Activated CD4-positive, alpha-beta memory T cell treated with anti-CD3 and anti-CD28 coated beads for 36 hours (primary cell): ENCODE data around the gene DBI. TPM values are rescaled to one million over a fixed set of nuclear protein-coding genes. Genes with fewer than 3 reads are reported as not detected.
"Not testable (repeated sequence)": the region's sequence is repeated elsewhere in the genome, so short reads cannot be mapped to it uniquely, and the experiment has no call there.

Source experiments
- CTCF ChIA-PET: fragments of 350-600 bp; sonication (Branson Sonifier 250); formaldehyde crosslinking; loops from one replicate; lab custom pipeline; 2021; ENCODE audit warnings: antibody characterized with exemption, inconsistent platforms; lab: Charles Lee
- POLR2A ChIA-PET: fragments of 350-600 bp; sonication (Branson Sonifier 250); formaldehyde crosslinking; loops from one replicate; lab custom pipeline; 2021; ENCODE audit warnings: antibody characterized with exemption; lab: Charles Lee
- DNase-seq: peaks from one replicate; pipeline ENCODE4 v3.0.0-alpha.2; 2020
- H3K27ac Mint-ChIP-seq: one replicate; pipeline ENCODE4 v1.8.0; 2021; ENCODE audit warnings: mixed read lengths
- H3K27me3 Mint-ChIP-seq: one replicate; pipeline ENCODE4 v1.8.0; 2021; ENCODE audit warnings: mixed read lengths
- H3K36me3 Mint-ChIP-seq: one replicate; pipeline ENCODE4 v1.8.0; 2021; ENCODE audit warnings: mixed read lengths
- H3K4me1 Mint-ChIP-seq: one replicate; pipeline ENCODE4 v1.8.0; 2021; ENCODE audit warnings: low read depth, mixed read lengths
- H3K4me3 Mint-ChIP-seq: one replicate; pipeline ENCODE4 v1.8.0; 2021; ENCODE audit warnings: mild to moderate bottlenecking, mixed read lengths
- H3K9me3 Mint-ChIP-seq: one replicate; pipeline ENCODE4 v1.8.0; 2021; ENCODE audit warnings: mixed read lengths
- intact Hi-C: fragments of 100-400 bp; cut with micrococcal nuclease; formaldehyde crosslinking; loops from one replicate; pipeline ENCODE4 v1.15.1; 2023
- total RNA-seq, 2 experiments: library from RNA; stranded (reverse); gene quantifications; one replicate each; pipeline ENCODE4 v1.2.3, GENCODE V29; 2021

Gene DBI
- total RNA-seq, 2 experiments from 2014 or later, result 149 to 150 TPM

DNA sequence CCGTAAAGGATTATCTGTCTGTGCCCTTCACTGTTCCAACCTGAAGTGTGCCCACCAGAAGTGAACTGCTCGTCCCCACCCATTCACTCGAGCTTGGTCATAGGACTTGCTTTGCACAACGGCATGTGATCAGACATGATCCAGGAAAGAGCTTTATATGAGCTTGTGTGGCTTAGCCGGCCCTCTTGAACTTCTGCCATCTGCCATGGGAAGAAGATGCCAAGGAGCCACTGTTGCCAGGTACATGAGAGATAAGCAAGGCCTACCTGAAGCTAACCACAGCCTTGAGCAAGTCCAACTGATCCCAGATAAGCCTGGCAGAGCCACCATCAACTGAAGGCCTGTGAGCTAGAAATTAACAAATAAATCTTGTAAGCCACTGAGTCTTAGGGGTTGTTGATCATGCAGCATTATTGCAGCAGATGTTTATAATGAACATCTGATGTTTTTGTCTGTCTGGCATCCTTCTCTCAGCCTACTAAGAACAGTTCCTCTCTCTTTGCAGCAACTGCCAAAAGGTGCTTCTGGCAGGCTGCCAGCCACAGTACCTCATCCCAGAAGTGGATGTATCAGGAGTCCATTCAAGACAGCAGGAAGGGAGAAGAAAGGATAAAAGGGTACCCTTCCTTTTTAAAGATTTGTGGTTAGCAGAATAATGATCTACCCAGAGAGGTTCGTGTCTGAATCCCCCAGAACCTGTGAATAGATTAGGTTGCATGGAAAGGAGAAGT lies 16.8 kb downstream of the DBI start:
- POLR2A ChIA-PET, result no interaction called here

GRCh38 chr2:119384971-119385370 lies 18.2 kb downstream of the DBI start:
- Mint-ChIP-seq H3K4me3 (no peak overlapping the region), H3K27me3 (peaks cover 21% of the 10 kb centered on the region), H3K4me1 (peaks cover 6% of the 10 kb centered on the region), H3K27ac (no peak overlapping the region), H3K9me3 (no peaks in the 10 kb centered on the region), H3K36me3 (no peaks in the 10 kb centered on the region)
- POLR2A ChIA-PET, result no interaction called here
- DNase-seq, result no peak
- intact Hi-C loops, result no loop called here
- CTCF ChIA-PET, result no interaction called here

More for the DNA sequence above, 16.8 kb downstream of the DBI start:
- peaks cover 6% of the 10 kb centered on the region for H3K4me1 Mint-ChIP-seq
- H3K27me3 Mint-ChIP-seq, result peaks cover 21% of the 10 kb centered on the region
- no peak overlapping the region for H3K4me3 Mint-ChIP-seq
- CTCF ChIA-PET, result no interaction called here
- no peak for DNase-seq
- H3K36me3 Mint-ChIP-seq, result no peaks in the 10 kb centered on the region
- H3K27ac Mint-ChIP-seq, result no peak overlapping the region
- intact Hi-C loops, result no loop called here
- H3K9me3 Mint-ChIP-seq, result no peaks in the 10 kb centered on the region

- Mint-ChIP-seq H3K4me3 (no peak overlapping the region), H3K36me3 (no peaks in the 10 kb centered on the region), H3K27me3 (peaks cover 21% of the 10 kb centered on the region), H3K27ac (no peak overlapping the region), H3K9me3 (no peaks in the 10 kb centered on the region), H3K4me1 (peaks cover 6% of the 10 kb centered on the region)
- ChIA-PET POLR2A (no interaction called here), CTCF (no interaction called here)
- intact Hi-C loops, result no loop called here
- no peak for DNase-seq
Measured at GRCh38 chr2:119385466-119385865, 18.7 kb downstream of the DBI start.

- Mint-ChIP-seq H3K4me1 (peaks cover 6% of the 10 kb centered on the region), H3K36me3 (no peaks in the 10 kb centered on the region), H3K4me3 (no peak overlapping the region), H3K27ac (no peak overlapping the region), H3K27me3 (peaks cover 19% of the 10 kb centered on the region), H3K9me3 (no peaks in the 10 kb centered on the region)
- intact Hi-C loops, result no loop called here
- ChIA-PET POLR2A (interaction anchor here (1.3 kb wide), 1 partner anchor 21 kb away, joined by 7 read pairs; the partner anchor contains the start of genes C2orf76 and DBI), CTCF (interaction anchor here (1.0 kb wide), 1 partner anchor 505 kb away, joined by 3 read pairs; no protein-coding TSS in a partner anchor)
- DNase-seq, result peak; percentile 69
Measured at GRCh38 chr2:119387381-119388129, 20.8 kb downstream of the DBI start.

GRCh38 chr2:119389615-119390306 lies 23.0 kb downstream of the DBI start:
- ChIA-PET POLR2A (no interaction called here), CTCF (no interaction called here)
- DNase-seq, result no peak
- Mint-ChIP-seq H3K4me3 (no peak overlapping the region), H3K36me3 (no peaks in the 10 kb centered on the region), H3K27me3 (peaks cover 10% of the 10 kb centered on the region), H3K9me3 (no peaks in the 10 kb centered on the region), H3K27ac (no peak overlapping the region), H3K4me1 (peaks cover 6% of the 10 kb centered on the region)
- intact Hi-C loops, result no loop called here

- intact Hi-C loops, result no loop called here
- Mint-ChIP-seq H3K27me3 (no peaks in the 10 kb centered on the region), H3K36me3 (no peaks in the 10 kb centered on the region), H3K9me3 (no peaks in the 10 kb centered on the region), H3K4me3 (no peak overlapping the region), H3K4me1 (no peaks in the 10 kb centered on the region), H3K27ac (no peak overlapping the region)
- DNase-seq, result no peak
- ChIA-PET CTCF (no interaction called here), POLR2A (no interaction called here)
Measured at GRCh38 chr2:119393971-119394748, 27.4 kb downstream of the DBI start.

DNA sequence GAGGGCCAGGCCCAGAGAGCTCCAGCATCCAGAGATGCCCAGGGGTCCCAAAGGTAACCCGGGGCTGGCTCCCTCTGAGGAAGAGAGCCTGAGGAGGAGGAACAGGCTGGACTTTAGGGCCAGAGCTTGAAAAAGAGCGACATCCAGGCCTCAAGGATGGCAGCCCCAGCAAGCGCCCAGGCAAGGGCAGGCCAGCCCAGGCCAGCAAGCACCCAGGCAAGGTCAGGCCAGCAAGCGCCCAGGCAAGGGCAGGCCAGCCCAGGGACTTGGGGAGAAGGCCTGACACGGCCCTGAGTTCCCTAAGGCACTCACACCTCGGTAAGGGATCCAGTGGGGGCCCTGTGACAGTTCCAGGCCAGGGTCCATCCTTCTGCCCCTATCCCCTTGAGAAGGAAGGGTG lies 30.4 kb downstream of the DBI start:
- intact Hi-C loops, result no loop called here
- no peak overlapping the region for H3K4me3 Mint-ChIP-seq
- H3K36me3 Mint-ChIP-seq, result no peaks in the 10 kb centered on the region
- H3K27me3 Mint-ChIP-seq, result no peaks in the 10 kb centered on the region
- H3K27ac Mint-ChIP-seq, result no peak overlapping the region
- H3K9me3 Mint-ChIP-seq, result no peaks in the 10 kb centered on the region
- no peaks in the 10 kb centered on the region for H3K4me1 Mint-ChIP-seq
- CTCF ChIA-PET, result no interaction called here
- POLR2A ChIA-PET, result no interaction called here
- DNase-seq, result no peak

- Mint-ChIP-seq H3K27me3 (peaks cover 3% of the 10 kb centered on the region), H3K36me3 (no peaks in the 10 kb centered on the region), H3K4me1 (no peaks in the 10 kb centered on the region), H3K9me3 (peaks cover 3% of the 10 kb centered on the region), H3K27ac (no peak overlapping the region), H3K4me3 (no peak overlapping the region)
- intact Hi-C loops, result no loop called here
- CTCF ChIA-PET, result no interaction called here
- POLR2A ChIA-PET, result no interaction called here
- DNase-seq, result no peak
Measured at GRCh38 chr2:119402106-119402505, 35.3 kb downstream of the DBI start.

DNA sequence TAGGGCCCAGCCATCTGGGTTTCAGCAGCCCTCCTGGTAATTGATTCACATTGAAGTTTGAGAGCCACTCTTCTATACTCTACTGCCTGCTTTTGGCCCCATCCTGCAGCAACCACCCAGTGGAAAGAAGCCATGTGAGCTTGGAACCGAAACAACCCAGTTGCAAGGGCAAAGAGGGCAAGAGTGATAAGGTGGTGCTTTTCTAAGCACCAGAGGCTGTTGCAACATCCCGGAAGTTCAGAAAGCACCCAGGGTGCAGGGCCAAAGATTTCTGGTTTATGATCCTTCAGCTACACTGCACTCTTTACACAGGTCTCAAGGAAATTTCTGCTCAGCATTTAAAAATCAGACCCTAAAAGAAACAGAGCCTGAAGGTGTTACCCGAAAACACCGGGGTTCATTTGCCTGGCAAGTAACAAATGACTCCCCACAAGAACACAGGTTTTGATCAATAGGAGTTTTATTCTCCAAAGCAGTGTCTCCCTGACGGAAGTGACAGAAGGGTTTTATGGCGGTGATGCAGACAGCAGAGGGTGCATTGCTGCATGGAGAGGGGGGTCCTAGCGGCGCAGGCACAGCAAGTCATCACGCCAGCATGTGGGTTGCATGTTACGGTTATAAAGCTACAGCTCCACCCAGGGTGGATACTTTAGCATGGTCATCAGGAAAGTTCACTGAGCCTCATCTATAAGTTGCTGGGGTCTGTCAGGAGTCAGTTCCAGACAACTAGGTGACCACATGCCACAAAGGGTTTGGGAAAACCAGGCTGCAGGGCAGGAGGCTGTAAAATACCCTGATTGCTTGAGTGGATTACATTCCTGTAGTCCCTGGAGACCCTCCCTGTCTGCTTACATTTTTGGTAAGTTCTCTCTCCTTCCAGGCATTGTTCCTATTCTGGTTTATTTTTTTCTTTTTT lies 36.1 kb downstream of the DBI start:
- intact Hi-C loops, result no loop called here
- Mint-ChIP-seq H3K4me3 (no peak overlapping the region), H3K27ac (no peak overlapping the region), H3K4me1 (no peaks in the 10 kb centered on the region), H3K27me3 (peaks cover 3% of the 10 kb centered on the region), H3K9me3 (peaks cover 3% of the 10 kb centered on the region), H3K36me3 (no peaks in the 10 kb centered on the region)
- POLR2A ChIA-PET, result no interaction called here
- no peak for DNase-seq
- CTCF ChIA-PET, result no interaction called here

GRCh38 chr2:119403618-119404017 lies 36.8 kb downstream of the DBI start:
- DNase-seq, H3K27ac Mint-ChIP-seq, H3K27me3 Mint-ChIP-seq, CTCF ChIA-PET, H3K4me1 Mint-ChIP-seq, H3K36me3 Mint-ChIP-seq, H3K4me3 Mint-ChIP-seq, POLR2A ChIA-PET, H3K9me3 Mint-ChIP-seq, intact Hi-C loops: not testable (repeated sequence)

- Mint-ChIP-seq H3K9me3 (peaks cover 3% of the 10 kb centered on the region), H3K4me3 (no peak overlapping the region), H3K4me1 (no peaks in the 10 kb centered on the region), H3K27ac (no peak overlapping the region), H3K36me3 (no peaks in the 10 kb centered on the region), H3K27me3 (peaks cover 3% of the 10 kb centered on the region)
- POLR2A ChIA-PET, result no interaction called here
- CTCF ChIA-PET, result interaction anchor here (0.6 to 1.8 kb wide), 2 partner anchors 71 to 1243 kb away, joined by 3 to 8 read pairs; no protein-coding TSS in a partner anchor
- no peak for DNase-seq
- intact Hi-C loops, result no loop called here
Measured at GRCh38 chr2:119405151-119405550, 38.4 kb downstream of the DBI start.
